ENCODE results near the gene FLYWCH2.
A peak's percentile ranks its signal among the peaks of the same experiment; 100 is the strongest.

Gene FLYWCH2

GRCh38 chr16:2841606-2842339 is 41.2 kb upstream of the FLYWCH2 start:
- Histone ChIP-seq H3K9ac (ENCODE audit: low read length in 5 of 5) (peak overlapping the region in 1 of 5 donors; percentile 1), H3K27ac (ENCODE audit: low read depth, low read length) (no peak overlapping the region), H3K4me3 (ENCODE audit: low read depth in 1 of 5, low read length in 5 of 5) (peak overlapping the region; percentile 43 to 63 (median 46)), H3K36me3 (ENCODE audit: control insufficient read depth in 5 of 5, insufficient read depth in 5 of 5, low read length in 5 of 5) (no peaks in the 10 kb centered on the region), H3K4me1 (ENCODE audit: control insufficient read depth in 5 of 5, insufficient read depth in 5 of 5, low read length in 5 of 5) (peaks cover 0 to 18% (median 12%) of the 10 kb centered on the region in 5 donors), H3K9me3 (ENCODE audit: control insufficient read depth in 5 of 5, low read length in 5 of 5) (no peaks in the 10 kb centered on the region), H3K27me3 (ENCODE audit: control insufficient read depth in 5 of 5, insufficient read depth in 4 of 5, low read length in 5 of 5) (peaks cover 5 to 25% (median 14%) of the 10 kb centered on the region in 5 donors)

GRCh38 chr16:2842340-2843000 is 40.5 kb upstream of the FLYWCH2 start:
- H3K4me1 ChIP-seq (ENCODE audit: control insufficient read depth in 5 of 5, insufficient read depth in 5 of 5, low read length in 5 of 5), result peaks cover 0 to 18% (median 12%) of the 10 kb centered on the region in 5 donors
- no peaks in the 10 kb centered on the region for H3K36me3 ChIP-seq (ENCODE audit: control insufficient read depth in 5 of 5, insufficient read depth in 5 of 5, low read length in 5 of 5)
- H3K4me3 ChIP-seq (ENCODE audit: low read depth in 1 of 5, low read length in 5 of 5), result peak overlapping the region; percentile 45 to 63 (median 49)
- no peak overlapping the region for H3K27ac ChIP-seq (ENCODE audit: low read depth, low read length)
- peaks cover 0 to 27% (median 9%) of the 10 kb centered on the region in 5 donors for H3K27me3 ChIP-seq (ENCODE audit: control insufficient read depth in 5 of 5, insufficient read depth in 4 of 5, low read length in 5 of 5)
- no peaks in the 10 kb centered on the region for H3K9me3 ChIP-seq (ENCODE audit: control insufficient read depth in 5 of 5, low read length in 5 of 5)
- peak overlapping the region in 1 of 5 donors; percentile 1 for H3K9ac ChIP-seq (ENCODE audit: low read length in 5 of 5)

- no peaks in the 10 kb centered on the region for H3K36me3 ChIP-seq (ENCODE audit: control insufficient read depth in 5 of 5, insufficient read depth in 5 of 5, low read length in 5 of 5)
- H3K27ac ChIP-seq (ENCODE audit: low read depth, low read length), result no peak overlapping the region
- peaks cover 0 to 18% (median 12%) of the 10 kb centered on the region in 5 donors for H3K4me1 ChIP-seq (ENCODE audit: control insufficient read depth in 5 of 5, insufficient read depth in 5 of 5, low read length in 5 of 5)
- no peak overlapping the region for H3K9ac ChIP-seq (ENCODE audit: low read length in 5 of 5)
- no peak overlapping the region for H3K4me3 ChIP-seq (ENCODE audit: low read depth in 1 of 5, low read length in 5 of 5)
- H3K9me3 ChIP-seq (ENCODE audit: control insufficient read depth in 5 of 5, low read length in 5 of 5), result no peaks in the 10 kb centered on the region
- H3K27me3 ChIP-seq (ENCODE audit: control insufficient read depth in 5 of 5, insufficient read depth in 4 of 5, low read length in 5 of 5), result peaks cover 0 to 22% (median 4%) of the 10 kb centered on the region in 5 donors
These were observed 39.5 kb upstream of the FLYWCH2 start for GRCh38 chr16:2843526-2843925.

GRCh38 chr16:2845116-2845515 is 37.9 kb upstream of the FLYWCH2 start:
- H3K4me3 ChIP-seq (ENCODE audit: low read depth in 1 of 5, low read length in 5 of 5), result no peak overlapping the region
- H3K27me3 ChIP-seq (ENCODE audit: control insufficient read depth in 5 of 5, insufficient read depth in 4 of 5, low read length in 5 of 5), result peaks cover 4 to 20% (median 12%) of the 10 kb centered on the region in 5 donors
- peaks cover 0 to 16% (median 12%) of the 10 kb centered on the region in 5 donors for H3K4me1 ChIP-seq (ENCODE audit: control insufficient read depth in 5 of 5, insufficient read depth in 5 of 5, low read length in 5 of 5)
- H3K9me3 ChIP-seq (ENCODE audit: control insufficient read depth in 5 of 5, low read length in 5 of 5), result no peaks in the 10 kb centered on the region
- no peaks in the 10 kb centered on the region for H3K36me3 ChIP-seq (ENCODE audit: control insufficient read depth in 5 of 5, insufficient read depth in 5 of 5, low read length in 5 of 5)
- H3K27ac ChIP-seq (ENCODE audit: low read depth, low read length), result no peak overlapping the region
- H3K9ac ChIP-seq (ENCODE audit: low read length in 5 of 5), result no peak overlapping the region

- Histone ChIP-seq H3K9ac (ENCODE audit: low read length in 5 of 5) (no peak overlapping the region), H3K36me3 (ENCODE audit: control insufficient read depth in 5 of 5, insufficient read depth in 5 of 5, low read length in 5 of 5) (no peaks in the 10 kb centered on the region), H3K27ac (ENCODE audit: low read depth, low read length) (no peak overlapping the region), H3K27me3 (ENCODE audit: control insufficient read depth in 5 of 5, insufficient read depth in 4 of 5, low read length in 5 of 5) (peaks cover 6 to 25% (median 16%) of the 10 kb centered on the region in 5 donors), H3K4me1 (ENCODE audit: control insufficient read depth in 5 of 5, insufficient read depth in 5 of 5, low read length in 5 of 5) (peaks cover 0 to 11% (median 10%) of the 10 kb centered on the region in 5 donors), H3K9me3 (ENCODE audit: control insufficient read depth in 5 of 5, low read length in 5 of 5) (no peaks in the 10 kb centered on the region), H3K4me3 (ENCODE audit: low read depth in 1 of 5, low read length in 5 of 5) (no peak overlapping the region)
These were observed 36.3 kb upstream of the FLYWCH2 start for GRCh38 chr16:2846511-2847310.

GRCh38 chr16:2848933-2849725 is 33.9 kb upstream of the FLYWCH2 start:
- peaks cover 14 to 36% (median 26%) of the 10 kb centered on the region in 5 donors for H3K27me3 ChIP-seq (ENCODE audit: control insufficient read depth in 5 of 5, insufficient read depth in 4 of 5, low read length in 5 of 5)
- peaks cover 0 to 7% (median 5%) of the 10 kb centered on the region in 5 donors for H3K9me3 ChIP-seq (ENCODE audit: control insufficient read depth in 5 of 5, low read length in 5 of 5)
- no peak overlapping the region for H3K9ac ChIP-seq (ENCODE audit: low read length in 5 of 5)
- no peak overlapping the region for H3K4me3 ChIP-seq (ENCODE audit: low read depth in 1 of 5, low read length in 5 of 5)
- H3K27ac ChIP-seq (ENCODE audit: low read depth, low read length), result no peak overlapping the region
- H3K4me1 ChIP-seq (ENCODE audit: control insufficient read depth in 5 of 5, insufficient read depth in 5 of 5, low read length in 5 of 5), result no peaks in the 10 kb centered on the region
- no peaks in the 10 kb centered on the region for H3K36me3 ChIP-seq (ENCODE audit: control insufficient read depth in 5 of 5, insufficient read depth in 5 of 5, low read length in 5 of 5)

- Histone ChIP-seq H3K36me3 (ENCODE audit: control insufficient read depth in 5 of 5, insufficient read depth in 5 of 5, low read length in 5 of 5) (no peaks in the 10 kb centered on the region), H3K9me3 (ENCODE audit: control insufficient read depth in 5 of 5, low read length in 5 of 5) (peaks cover 2 to 14% (median 12%) of the 10 kb centered on the region in 5 donors), H3K4me3 (ENCODE audit: low read depth in 1 of 5, low read length in 5 of 5) (no peak overlapping the region), H3K27me3 (ENCODE audit: control insufficient read depth in 5 of 5, insufficient read depth in 4 of 5, low read length in 5 of 5) (peaks cover 14 to 45% (median 27%) of the 10 kb centered on the region in 5 donors), H3K27ac (ENCODE audit: low read depth, low read length) (no peak overlapping the region), H3K4me1 (ENCODE audit: control insufficient read depth in 5 of 5, insufficient read depth in 5 of 5, low read length in 5 of 5) (no peaks in the 10 kb centered on the region), H3K9ac (ENCODE audit: low read length in 5 of 5) (no peak overlapping the region)
These were observed 30.8 kb upstream of the FLYWCH2 start for GRCh38 chr16:2852003-2852730.

- Histone ChIP-seq H3K4me3 (ENCODE audit: low read depth in 1 of 5, low read length in 5 of 5) (no peak overlapping the region), H3K27ac (ENCODE audit: low read depth, low read length) (no peak overlapping the region), H3K4me1 (ENCODE audit: control insufficient read depth in 5 of 5, insufficient read depth in 5 of 5, low read length in 5 of 5) (peaks cover 0 to 7% (median 3%) of the 10 kb centered on the region in 5 donors), H3K9ac (ENCODE audit: low read length in 5 of 5) (no peak overlapping the region), H3K27me3 (ENCODE audit: control insufficient read depth in 5 of 5, insufficient read depth in 4 of 5, low read length in 5 of 5) (peaks cover 21 to 53% (median 35%) of the 10 kb centered on the region in 5 donors), H3K9me3 (ENCODE audit: control insufficient read depth in 5 of 5, low read length in 5 of 5) (peaks cover 2 to 14% (median 12%) of the 10 kb centered on the region in 5 donors), H3K36me3 (ENCODE audit: control insufficient read depth in 5 of 5, insufficient read depth in 5 of 5, low read length in 5 of 5) (no peaks in the 10 kb centered on the region)
These were observed 30.1 kb upstream of the FLYWCH2 start for GRCh38 chr16:2852731-2853507.

Measured in subcutaneous abdominal adipose tissue (tissue), 5 donors.